Stimulated activated naive CD8-positive, alpha-beta T cell treated with anti-CD3 and anti-CD28 coated beads, Interleukin-15, amount 100 ng/mL, for 72 hours (primary cell): ENCODE data around the gene DMRTB1.

Experiments used
- ATAC-seq: fragments of 150-1000 bp; cut with Tn5 transposase; 2 replicates; pipeline ENCODE4 v1.10.0; 2021; ENCODE audit warnings: mild to moderate bottlenecking, moderate library complexity
- DNase-seq, 2 donors: peaks; one replicate each; pipeline ENCODE4 v3.0.0; 2021 to 2022
- H3K27ac Mint-ChIP-seq, 2 donors: one replicate each; pipeline ENCODE4 v1.8.0; 2022; ENCODE audit warnings: mild to moderate bottlenecking in 2 of 2, mixed read lengths in 2 of 2, moderate library complexity in 2 of 2
- H3K27me3 Mint-ChIP-seq: one replicate; pipeline ENCODE4 v1.8.0; 2022; ENCODE audit warnings: mixed read lengths
- H3K4me1 Mint-ChIP-seq: one replicate; pipeline ENCODE4 v1.8.0; 2022; ENCODE audit warnings: mild to moderate bottlenecking, mixed read lengths
- H3K4me3 Mint-ChIP-seq, 2 donors: one replicate each; pipeline ENCODE4 v1.8.0; 2022; ENCODE audit warnings: mild to moderate bottlenecking in 2 of 2, mixed read lengths in 2 of 2, moderate library complexity in 1 of 2
- H3K9me3 Mint-ChIP-seq, 2 donors: one replicate each; pipeline ENCODE4 v1.8.0; 2022; ENCODE audit warnings: mixed read lengths in 2 of 2

Gene DMRTB1

DNA sequence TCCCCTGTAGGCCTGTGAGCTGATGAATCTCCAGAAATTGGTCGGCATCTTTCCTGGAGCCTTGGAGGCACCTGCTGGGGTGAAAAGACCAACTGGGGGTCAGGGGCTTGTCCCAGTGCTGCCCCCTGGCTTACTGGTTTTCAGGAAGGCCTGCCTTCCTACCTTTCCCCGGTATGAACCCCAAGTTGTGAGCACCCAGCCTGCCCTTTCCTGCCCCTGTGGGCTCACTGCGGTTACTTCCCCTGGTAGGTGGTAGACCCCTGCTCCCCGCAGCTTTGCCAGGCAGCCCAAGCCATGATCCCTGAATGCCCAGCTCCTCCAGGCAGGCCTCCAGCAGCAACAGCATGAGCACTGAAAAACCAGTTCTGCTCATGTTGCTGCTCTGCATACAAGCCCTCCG, 10.2 kb downstream of the DMRTB1 start:
- H3K4me3 Mint-ChIP-seq, result no peak overlapping the region
- DNase-seq (no peak), ATAC-seq (no peak)
- no peaks in the 10 kb centered on the region for H3K9me3 Mint-ChIP-seq
- no peaks in the 10 kb centered on the region for H3K4me1 Mint-ChIP-seq
- no peak overlapping the region for H3K27ac Mint-ChIP-seq
- H3K27me3 Mint-ChIP-seq, result no peaks in the 10 kb centered on the region

DNA sequence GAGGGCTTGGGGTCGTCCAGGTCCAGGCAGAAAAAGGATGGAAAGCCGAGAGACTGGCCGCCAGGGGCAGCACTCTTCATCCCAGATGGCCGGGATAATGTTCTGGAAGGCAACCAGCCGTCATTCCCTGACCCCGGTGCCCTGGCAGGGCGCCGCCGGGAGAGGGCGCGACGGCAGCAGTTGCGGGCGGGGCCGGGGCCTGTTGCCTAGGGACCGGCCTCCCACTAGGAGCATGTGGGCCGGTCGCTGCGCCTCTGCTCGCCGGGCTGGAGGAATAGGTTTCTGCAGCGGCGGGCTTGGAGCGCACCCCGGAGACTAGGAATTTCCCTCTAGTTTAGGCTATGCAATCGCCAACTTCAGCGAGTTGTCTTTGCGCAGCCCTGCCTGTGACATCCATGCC, 11.0 kb downstream of the DMRTB1 start:
- H3K4me3 Mint-ChIP-seq, result no peak overlapping the region
- H3K9me3 Mint-ChIP-seq, result no peaks in the 10 kb centered on the region
- no peak overlapping the region for H3K27ac Mint-ChIP-seq
- ATAC-seq, result no peak
- no peaks in the 10 kb centered on the region for H3K4me1 Mint-ChIP-seq
- H3K27me3 Mint-ChIP-seq, result no peaks in the 10 kb centered on the region
- no peak for DNase-seq

DNA sequence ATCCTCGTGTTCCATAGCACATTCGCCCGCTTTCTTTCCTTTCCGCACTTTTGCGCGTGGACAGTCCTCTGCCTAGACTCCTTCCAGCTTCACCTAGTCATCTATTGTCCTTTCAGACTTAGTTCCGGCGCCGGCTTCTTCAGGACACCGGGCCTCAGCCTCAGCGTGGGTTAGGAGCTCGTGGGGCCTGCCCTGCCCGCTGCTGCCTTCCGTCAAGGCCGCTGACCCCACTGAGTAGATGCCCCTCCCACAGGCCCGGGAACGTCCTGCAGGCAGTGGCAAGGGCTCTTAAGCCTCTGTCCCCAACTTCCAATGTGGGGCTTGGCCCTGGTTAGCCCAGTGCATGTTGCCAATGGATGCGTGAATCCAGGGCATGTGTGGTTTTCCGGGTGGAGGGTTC, 11.4 kb downstream of the DMRTB1 start:
- ATAC-seq (no peak), DNase-seq (no peak)
- H3K4me3 Mint-ChIP-seq, result no peak overlapping the region
- no peaks in the 10 kb centered on the region for H3K27me3 Mint-ChIP-seq
- H3K9me3 Mint-ChIP-seq, result no peaks in the 10 kb centered on the region
- H3K4me1 Mint-ChIP-seq, result no peaks in the 10 kb centered on the region
- no peak overlapping the region for H3K27ac Mint-ChIP-seq

DNA sequence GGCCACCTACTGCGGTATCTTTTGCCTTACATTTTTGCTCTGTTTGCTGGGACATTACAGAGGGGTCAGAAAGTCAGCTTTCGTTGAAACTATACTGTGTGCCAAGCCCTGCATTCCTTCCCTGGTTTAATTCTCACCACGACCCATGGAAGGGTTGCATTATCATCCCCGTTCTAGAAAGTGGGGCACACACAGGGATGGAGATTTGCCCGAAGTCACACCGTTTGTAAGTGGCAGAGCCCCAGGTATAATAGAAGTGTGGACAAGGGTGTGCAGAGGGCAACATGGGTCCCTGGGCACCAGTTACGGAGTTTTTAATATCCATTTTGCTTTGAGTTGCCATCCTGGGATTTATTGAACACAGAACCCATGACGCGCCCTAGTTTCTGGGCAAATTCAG, 11.8 kb downstream of the DMRTB1 start:
- Mint-ChIP-seq H3K9me3 (no peaks in the 10 kb centered on the region), H3K4me3 (no peak overlapping the region), H3K4me1 (no peaks in the 10 kb centered on the region), H3K27ac (no peak overlapping the region), H3K27me3 (no peaks in the 10 kb centered on the region)
- ATAC-seq (no peak), DNase-seq (no peak)

DNA sequence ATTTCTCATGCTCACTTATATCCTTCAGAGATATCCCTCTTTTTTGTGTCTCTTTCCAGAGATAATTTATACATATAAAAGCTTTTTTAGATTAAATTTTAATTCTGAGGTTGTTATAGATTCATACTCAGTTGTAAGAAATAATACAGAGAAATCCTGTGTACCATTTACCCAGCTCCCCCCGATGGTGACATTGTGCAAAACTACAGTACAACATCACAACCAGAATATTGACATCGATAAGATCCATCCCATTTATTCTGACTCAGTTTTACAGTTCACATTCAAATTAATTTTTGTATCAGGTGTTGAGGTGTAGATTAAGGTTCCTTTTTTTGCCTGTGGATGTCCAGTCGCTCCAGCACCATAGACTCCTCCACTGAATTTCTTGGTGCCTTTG, 14.3 kb downstream of the DMRTB1 start:
- H3K4me1 Mint-ChIP-seq, result no peaks in the 10 kb centered on the region
- H3K4me3 Mint-ChIP-seq, result no peak overlapping the region
- no peak for DNase-seq
- no peaks in the 10 kb centered on the region for H3K27me3 Mint-ChIP-seq
- no peak for ATAC-seq
- no peaks in the 10 kb centered on the region for H3K9me3 Mint-ChIP-seq
- peak overlapping the region in 1 of 2 donors; percentile 40 for H3K27ac Mint-ChIP-seq

DNA sequence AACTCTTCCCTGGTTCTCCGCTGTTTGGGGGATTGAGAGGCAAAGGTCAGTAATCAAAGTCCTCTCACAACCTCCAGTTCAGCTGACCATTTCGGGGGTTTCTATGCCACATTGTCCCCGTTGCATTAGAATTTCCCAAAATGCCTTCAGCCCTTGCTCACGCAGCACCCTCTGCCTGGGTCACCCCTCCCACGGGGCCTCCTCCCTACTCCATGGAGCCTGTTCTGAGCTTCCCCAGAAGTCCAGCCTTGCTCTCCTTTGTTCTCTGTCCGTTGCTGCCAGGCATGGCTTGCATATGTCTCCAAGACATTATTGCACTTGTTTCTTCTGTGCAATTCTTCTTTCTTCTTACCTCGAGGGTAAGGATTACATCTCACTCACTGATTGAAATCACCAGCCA, 16.5 kb downstream of the DMRTB1 start:
- Mint-ChIP-seq H3K4me3 (no peak overlapping the region), H3K27me3 (no peaks in the 10 kb centered on the region), H3K27ac (peak overlapping the region in 1 of 2 donors; percentile 51), H3K9me3 (no peaks in the 10 kb centered on the region), H3K4me1 (no peaks in the 10 kb centered on the region)
- DNase-seq (no peak), ATAC-seq (no peak)

DNA sequence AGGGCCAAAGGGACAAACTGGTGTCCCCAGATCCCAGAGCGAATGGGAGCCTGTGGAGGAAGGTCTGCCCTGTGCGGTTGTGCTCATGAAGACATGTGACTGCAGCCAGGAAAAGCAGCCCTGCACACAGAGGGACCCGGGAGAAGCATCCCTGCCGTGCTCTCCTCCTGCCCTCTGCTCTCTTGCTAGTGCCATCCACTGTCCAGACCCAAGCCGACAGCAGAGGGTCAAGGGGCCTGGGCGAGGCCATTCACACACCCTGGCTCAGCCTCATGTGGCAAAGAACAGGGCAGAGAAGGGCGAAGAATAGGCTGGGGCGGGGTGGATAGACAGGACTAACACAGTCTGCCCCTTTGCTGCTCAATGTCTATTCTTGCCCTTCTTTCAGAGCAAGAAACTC, 17.4 kb downstream of the DMRTB1 start:
- H3K27me3 Mint-ChIP-seq, result no peaks in the 10 kb centered on the region
- DNase-seq (no peak), ATAC-seq (no peak)
- no peak overlapping the region for H3K27ac Mint-ChIP-seq
- no peaks in the 10 kb centered on the region for H3K9me3 Mint-ChIP-seq
- H3K4me1 Mint-ChIP-seq, result no peaks in the 10 kb centered on the region
- no peak overlapping the region for H3K4me3 Mint-ChIP-seq

DNA sequence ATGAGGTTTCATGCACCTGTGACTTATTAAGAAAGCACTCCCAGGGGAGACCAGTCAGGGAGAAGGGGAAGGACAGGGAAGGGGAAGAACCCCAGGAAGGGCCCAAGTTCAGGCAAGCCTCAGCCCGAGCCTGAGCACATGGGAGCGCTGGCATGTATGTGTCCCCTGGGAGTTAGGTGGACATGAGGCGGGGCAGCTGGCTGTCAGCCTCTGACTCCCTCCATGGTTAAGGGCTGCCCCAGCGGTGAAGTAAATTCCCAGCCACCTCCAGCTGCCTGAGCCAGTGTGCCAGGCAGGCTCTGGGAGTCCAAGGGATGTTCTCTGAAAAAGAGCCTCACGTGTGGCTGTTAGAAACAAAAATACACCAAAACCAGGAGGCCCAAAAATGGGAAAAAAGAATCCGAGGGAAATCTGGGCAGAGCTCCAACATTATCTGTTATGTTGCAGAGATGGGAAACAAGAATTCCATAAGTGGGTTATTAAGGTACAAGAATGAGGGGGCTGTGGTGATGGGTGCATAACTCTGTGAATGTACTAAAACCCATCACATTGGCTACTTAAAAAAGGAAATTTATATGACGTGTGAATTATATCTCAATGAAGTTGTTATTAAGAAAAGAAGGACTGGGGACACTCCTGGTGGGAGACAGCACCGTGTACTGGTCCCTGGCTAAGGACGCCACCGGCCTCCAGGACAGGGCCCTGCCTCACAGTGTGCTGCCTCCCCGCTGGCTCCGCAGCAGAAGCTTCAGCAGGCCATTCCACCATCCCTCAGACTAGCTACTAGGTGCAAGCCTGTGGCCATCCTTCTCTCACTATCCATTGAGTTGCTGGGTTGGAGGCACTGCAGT, 18.7 kb downstream of the DMRTB1 start:
- ATAC-seq, result no peak
- H3K27me3 Mint-ChIP-seq, result no peaks in the 10 kb centered on the region
- H3K27ac Mint-ChIP-seq, result no peak overlapping the region
- no peak overlapping the region for H3K4me3 Mint-ChIP-seq
- H3K9me3 Mint-ChIP-seq, result no peaks in the 10 kb centered on the region
- DNase-seq, result no peak
- H3K4me1 Mint-ChIP-seq, result no peaks in the 10 kb centered on the region

DNA sequence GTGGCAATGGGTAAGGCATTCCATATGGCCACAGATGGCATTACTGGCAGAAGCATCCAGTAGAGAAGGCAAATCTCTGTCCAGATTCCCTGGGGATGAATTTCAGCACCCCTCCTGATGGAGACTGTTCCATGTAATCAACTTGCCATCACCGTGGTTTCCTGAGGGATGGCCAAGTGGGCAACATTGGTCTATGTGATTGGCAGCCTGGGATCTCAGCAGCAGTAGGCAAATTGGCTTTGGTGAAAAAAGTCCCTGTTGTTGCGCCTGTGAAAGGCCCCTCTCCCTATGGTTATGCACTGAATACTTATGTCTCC, 19.3 kb downstream of the DMRTB1 start:
- no peak for ATAC-seq
- H3K9me3 Mint-ChIP-seq, result no peaks in the 10 kb centered on the region
- DNase-seq, result no peak
- no peak overlapping the region for H3K4me3 Mint-ChIP-seq
- no peaks in the 10 kb centered on the region for H3K4me1 Mint-ChIP-seq
- H3K27ac Mint-ChIP-seq, result no peak overlapping the region
- no peaks in the 10 kb centered on the region for H3K27me3 Mint-ChIP-seq

DNA sequence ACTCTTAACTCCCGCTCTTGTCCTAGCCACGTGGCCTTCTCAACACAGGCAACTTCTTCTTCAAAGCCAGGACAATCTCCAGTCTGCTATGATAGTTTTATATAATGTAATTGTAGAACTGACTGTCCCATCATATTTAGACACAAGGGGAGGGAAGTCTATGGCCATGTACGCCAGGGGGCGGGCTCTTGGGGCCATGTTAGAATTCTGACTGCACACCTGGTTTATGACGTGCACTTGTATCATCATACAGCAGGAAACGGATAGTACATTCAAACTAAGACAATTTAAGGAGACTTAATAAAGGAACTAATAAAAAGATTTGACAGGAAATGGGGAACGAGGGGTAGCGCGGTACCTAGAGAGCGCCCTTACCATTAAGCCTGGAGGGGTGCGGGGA, 21.5 kb downstream of the DMRTB1 start:
- Mint-ChIP-seq H3K27ac (peak overlapping the region in 1 of 2 donors; percentile 6), H3K27me3 (peaks cover 14% of the 10 kb centered on the region), H3K4me1 (no peaks in the 10 kb centered on the region), H3K4me3 (no peak overlapping the region), H3K9me3 (no peaks in the 10 kb centered on the region)
- ATAC-seq, result no peak
- no peak for DNase-seq

DNA sequence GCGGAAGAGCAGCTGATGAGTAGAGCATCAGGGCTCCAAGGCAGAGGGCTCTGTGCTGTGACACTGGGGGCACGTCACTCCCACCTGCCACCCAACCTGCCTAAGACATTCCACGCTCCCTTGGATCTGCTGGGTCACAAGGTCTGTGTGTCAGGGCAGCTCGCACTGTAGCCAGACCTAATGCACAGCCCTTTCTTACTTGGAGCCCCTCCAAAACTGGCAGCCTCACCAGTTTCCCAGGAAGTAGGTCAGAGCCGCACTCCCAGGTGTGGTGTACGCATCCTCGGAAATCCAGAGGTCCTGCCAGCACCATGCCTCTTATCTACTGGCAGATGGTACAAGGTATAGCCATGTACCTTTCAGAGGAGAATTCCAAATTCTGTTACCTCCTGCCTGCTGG, 22.3 kb downstream of the DMRTB1 start:
- H3K27me3 Mint-ChIP-seq, result peaks cover 22% of the 10 kb centered on the region
- no peak overlapping the region for H3K27ac Mint-ChIP-seq
- H3K4me1 Mint-ChIP-seq, result no peaks in the 10 kb centered on the region
- ATAC-seq, result no peak
- H3K4me3 Mint-ChIP-seq, result no peak overlapping the region
- DNase-seq, result no peak
- no peaks in the 10 kb centered on the region for H3K9me3 Mint-ChIP-seq

DNA sequence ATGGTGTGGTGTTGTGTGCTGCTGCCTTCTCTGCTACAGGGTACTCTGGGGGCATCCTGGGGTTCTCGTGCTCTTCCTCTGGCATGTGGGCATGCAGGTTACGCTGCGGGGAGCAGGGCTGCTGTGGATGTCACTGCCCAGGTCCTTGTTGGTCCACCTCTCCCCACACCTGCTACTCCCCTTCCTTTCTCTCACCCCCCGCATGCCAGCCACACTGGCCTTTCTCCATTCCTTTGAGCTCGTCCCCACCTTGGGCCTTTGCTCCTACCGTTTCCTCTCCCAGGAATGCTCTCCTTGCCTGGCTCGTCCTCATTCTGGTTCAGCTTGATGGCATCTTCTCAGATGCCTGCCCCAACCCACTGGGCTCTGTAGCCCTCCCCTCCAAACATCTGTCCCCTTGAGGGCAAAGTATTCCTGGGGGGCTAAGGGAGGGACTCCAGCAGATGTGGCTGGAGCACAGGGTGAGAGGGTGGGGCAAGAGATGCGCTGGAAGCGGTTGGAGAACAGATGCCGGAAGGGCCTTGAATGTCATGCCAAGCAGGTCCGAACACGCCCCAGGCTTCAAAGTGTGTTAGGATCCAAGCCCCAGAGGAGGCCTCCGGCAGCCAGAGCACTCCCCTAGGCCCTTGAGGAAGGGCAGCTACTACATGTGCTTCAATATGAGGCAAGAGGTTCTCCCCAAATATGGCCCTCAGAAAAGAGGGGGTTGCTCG, 23.4 kb downstream of the DMRTB1 start:
- no peaks in the 10 kb centered on the region for H3K9me3 Mint-ChIP-seq
- no peak overlapping the region for H3K4me3 Mint-ChIP-seq
- H3K27me3 Mint-ChIP-seq, result peaks cover 26% of the 10 kb centered on the region
- no peaks in the 10 kb centered on the region for H3K4me1 Mint-ChIP-seq
- H3K27ac Mint-ChIP-seq, result peak overlapping the region in 1 of 2 donors; percentile 55
- ATAC-seq (no peak), DNase-seq (no peak)

DNA sequence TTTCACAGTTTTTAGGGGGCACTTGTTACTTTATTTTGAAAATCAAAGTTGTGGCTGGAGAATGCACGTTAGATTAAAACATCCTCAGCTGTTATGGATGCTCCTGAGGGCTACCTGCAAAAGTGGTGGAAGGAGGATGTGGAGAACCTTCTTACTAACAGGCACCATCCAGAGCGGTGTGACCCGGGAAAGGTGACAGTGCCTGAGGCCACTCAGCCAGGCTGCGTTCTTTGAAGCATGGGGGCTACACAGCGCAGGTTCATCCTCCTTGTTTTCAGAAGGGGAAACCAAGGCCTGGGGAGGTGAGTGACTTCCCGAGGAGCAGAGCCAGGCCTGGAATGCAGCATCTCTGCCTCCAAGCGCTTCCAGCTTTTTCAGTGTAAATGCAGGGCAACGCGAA, 24.0 kb downstream of the DMRTB1 start:
- H3K4me3 Mint-ChIP-seq, result no peak overlapping the region
- H3K27ac Mint-ChIP-seq, result no peak overlapping the region
- ATAC-seq (no peak), DNase-seq (no peak)
- H3K9me3 Mint-ChIP-seq, result no peaks in the 10 kb centered on the region
- H3K4me1 Mint-ChIP-seq, result no peaks in the 10 kb centered on the region
- peaks cover 26% of the 10 kb centered on the region for H3K27me3 Mint-ChIP-seq

DNA sequence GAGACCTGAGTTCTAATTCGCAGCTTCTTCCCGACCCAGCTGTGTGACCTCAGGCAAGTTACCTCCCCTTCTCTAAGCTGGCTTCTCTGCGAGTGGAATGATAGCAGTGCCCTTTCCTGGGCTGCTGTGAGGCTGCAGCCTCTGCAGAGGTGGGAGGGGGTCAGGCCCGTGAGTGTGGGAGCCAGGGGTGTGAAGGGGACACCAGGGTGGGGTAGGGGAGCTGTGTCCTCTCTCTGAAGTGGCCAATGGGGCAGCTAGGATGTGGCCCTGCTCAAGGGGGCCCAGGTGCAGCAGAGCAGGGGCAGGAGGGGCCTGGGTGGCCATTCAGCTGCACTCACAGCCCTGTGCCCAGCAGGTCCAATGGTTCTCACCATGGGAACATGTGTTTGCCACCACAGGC, 24.5 kb downstream of the DMRTB1 start:
- no peak overlapping the region for H3K27ac Mint-ChIP-seq
- H3K27me3 Mint-ChIP-seq, result peaks cover 26% of the 10 kb centered on the region
- no peak for ATAC-seq
- H3K4me3 Mint-ChIP-seq, result no peak overlapping the region
- H3K9me3 Mint-ChIP-seq, result no peaks in the 10 kb centered on the region
- no peak for DNase-seq
- H3K4me1 Mint-ChIP-seq, result no peaks in the 10 kb centered on the region

DNA sequence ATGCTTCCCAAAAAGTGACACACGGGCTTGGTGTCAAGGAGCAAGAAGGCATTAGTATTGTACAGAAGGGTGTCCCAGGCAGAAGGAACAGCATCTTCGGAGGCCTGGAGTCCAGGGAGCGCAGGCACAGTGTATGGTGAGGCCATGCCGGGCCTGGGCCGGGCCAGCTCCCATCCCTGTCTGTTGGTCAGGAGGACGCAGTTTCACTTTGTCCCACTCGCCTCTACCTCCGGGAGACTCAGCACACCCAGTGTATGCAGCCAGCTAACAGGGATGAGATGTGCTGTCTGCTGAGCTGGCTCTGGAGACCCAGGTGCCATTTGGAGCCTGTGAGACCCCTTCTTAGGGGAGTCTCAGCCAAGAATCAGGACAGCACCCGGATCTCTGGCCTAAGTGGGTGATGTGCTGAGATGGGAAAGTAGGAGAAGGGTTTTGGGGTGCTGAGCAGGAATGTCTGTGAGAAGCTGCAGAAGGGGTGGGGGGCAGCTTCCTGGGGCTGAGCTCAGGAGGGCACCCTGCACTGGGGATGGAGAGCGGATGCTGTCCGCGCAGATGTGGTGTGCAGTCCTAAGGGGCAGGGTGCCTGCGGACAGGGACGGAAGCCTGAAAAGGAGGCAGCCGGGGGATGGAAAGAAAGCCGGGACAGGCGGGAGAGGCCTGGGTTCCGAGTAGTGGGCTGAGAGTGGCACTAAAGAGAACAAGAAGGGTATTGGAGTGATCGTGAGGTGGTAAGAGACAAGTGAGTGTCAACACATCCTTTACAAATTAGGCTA, 25.7 kb downstream of the DMRTB1 start:
- peaks cover 26% of the 10 kb centered on the region for H3K27me3 Mint-ChIP-seq
- no peaks in the 10 kb centered on the region for H3K4me1 Mint-ChIP-seq
- H3K27ac Mint-ChIP-seq, result peak overlapping the region in 1 of 2 donors; percentile 12
- DNase-seq (no peak), ATAC-seq (no peak)
- H3K4me3 Mint-ChIP-seq, result no peak overlapping the region
- H3K9me3 Mint-ChIP-seq, result no peaks in the 10 kb centered on the region
